Measurements from ENCODE around the gene DTNBP1.

GRCh38 chr6:15500901-15501825, 161.7 kb downstream of the DTNBP1 start:
- TF ChIP-seq POLR2A (IDR thresholded peaks at IDR 0.05; ENCODE audit: low read depth, low read length) (no peak), RAD21 (IDR thresholded peaks at IDR 0.05; ENCODE audit: low read length) (no peak)
